GM19395 (cell line): ENCODE results near the gene CCDC61.

ENCODE experiments used
- ATAC-seq: cut with Tn5 transposase; IDR thresholded peaks from one replicate; pipeline ENCODE4 v1.9.1; 2021; ENCODE audit warnings: mild to moderate bottlenecking, moderate library complexity; ENCODE audit not compliant: unreplicated experiment

CCDC61 gene

GRCh38 chr19:45994998-45995714 lies at the start of gene CCDC61:
Gene CCDC61, plus strand, starts transcription at chr19:45995467. Its CDS starts 7,552 bp downstream, at chr19:46003019.
- peak; percentile 97 for ATAC-seq

- no peak for ATAC-seq
These were observed 47.3 kb upstream of the CCDC61 start for GRCh38 chr19:45947926-45948325.

- ATAC-seq = no peak
These were observed 43.0 kb upstream of the CCDC61 start for GRCh38 chr19:45952341-45952685.

GRCh38 chr19:45952686-45953505 lies 42.4 kb upstream of the CCDC61 start:
- ATAC-seq = no peak

- ATAC-seq = no peak
These were observed 41.6 kb upstream of the CCDC61 start for GRCh38 chr19:45953676-45954075.

GRCh38 chr19:45954156-45954555 lies 41.1 kb upstream of the CCDC61 start:
- no peak for ATAC-seq

GRCh38 chr19:45955905-45956608 lies 39.2 kb upstream of the CCDC61 start:
- ATAC-seq = no peak

GRCh38 chr19:45958320-45958719 lies 36.9 kb upstream of the CCDC61 start:
- ATAC-seq = no peak

- no peak for ATAC-seq
These were observed 36.3 kb upstream of the CCDC61 start for GRCh38 chr19:45958769-45959516.

GRCh38 chr19:45959517-45960025 lies 35.7 kb upstream of the CCDC61 start:
- ATAC-seq = no peak

- no peak for ATAC-seq
These were observed 34.6 kb upstream of the CCDC61 start for GRCh38 chr19:45960595-45961235.

GRCh38 chr19:45962021-45962420 lies 33.2 kb upstream of the CCDC61 start:
- ATAC-seq = no peak

- ATAC-seq = no peak
These were observed 28.0 kb upstream of the CCDC61 start for GRCh38 chr19:45967246-45967645.

- no peak for ATAC-seq
These were observed 26.6 kb upstream of the CCDC61 start for GRCh38 chr19:45968626-45969025.

GRCh38 chr19:45969676-45970075 lies 25.6 kb upstream of the CCDC61 start:
- ATAC-seq = no peak

GRCh38 chr19:45971260-45971902 lies 23.9 kb upstream of the CCDC61 start:
- ATAC-seq = no peak

- ATAC-seq = no peak
These were observed 23.0 kb upstream of the CCDC61 start for GRCh38 chr19:45972081-45972946.

- ATAC-seq = no peak
These were observed 22.2 kb upstream of the CCDC61 start for GRCh38 chr19:45972947-45973540.
